Right renal pelvis (tissue), 4 donors: ENCODE results near the gene GSTP1. TPM values are rescaled to one million over a fixed set of nuclear protein-coding genes. Genes with fewer than 3 reads are reported as not detected.

Experiments
- DNase-seq, 4 donors: peaks; one replicate each; pipeline ENCODE4 v3.0.0-alpha.2; 2013; ENCODE audit warnings: low read depth in 4 of 4, low spot score in 3 of 4, missing footprints in 1 of 4
- polyA plus RNA-seq, 4 donors: library from polyadenylated mRNA; unstranded; fragments of 120-200 nt; gene quantifications; one replicate each; pipeline ENCODE4 v1.2.1, GENCODE V29; 2013; ENCODE audit not compliant: insufficient read length in 4 of 4

The GSTP1 gene
- polyA plus RNA-seq, 4 donors: 756 to 1,003 (median 789) TPM

- DNase-seq: no peak
Observed at GRCh38 chr11:67628710-67629385, 45.2 kb downstream of the GSTP1 start.

GRCh38 chr11:67629386-67630227 lies 46.0 kb downstream of the GSTP1 start, which contains the start of gene NUDT8:
NUDT8 (minus strand) TSS chr11:67629937; CDS start chr11:67629911, 26 bp downstream.
- DNase-seq: peak in 2 of 4 donors; percentile 44 to 61

GRCh38 chr11:67630228-67630942 lies 46.8 kb downstream of the GSTP1 start:
- DNase-seq: peak; percentile 89 to 93 (median 92)

GRCh38 chr11:67630943-67631331 lies 47.3 kb downstream of the GSTP1 start:
- DNase-seq: no peak

- no peak for DNase-seq
Observed at GRCh38 chr11:67631411-67631810, 47.8 kb downstream of the GSTP1 start.

GRCh38 chr11:67631853-67632174 lies 48.2 kb downstream of the GSTP1 start:
- no peak for DNase-seq

- no peak for DNase-seq
Observed at GRCh38 chr11:67632175-67632981, 48.8 kb downstream of the GSTP1 start.

GRCh38 chr11:67632982-67633755 lies 49.6 kb downstream of the GSTP1 start:
- DNase-seq: no peak

GRCh38 chr11:67633758-67634365 lies 50.2 kb downstream of the GSTP1 start:
- no peak for DNase-seq

GRCh38 chr11:67634366-67635230 lies 51.0 kb downstream of the GSTP1 start:
- no peak for DNase-seq

GRCh38 chr11:67635231-67635521 lies 51.6 kb downstream of the GSTP1 start:
- DNase-seq: no peak

Other genes starting within 250 kb of the GSTP1 start
- gene POLD4, start 230.3 kb upstream of the GSTP1 start, polyA plus RNA-seq: 10 to 100 TPM; 18.7 to 36.1 (median 23.9) TPM
- gene CLCF1, start 210.2 kb upstream of the GSTP1 start, polyA plus RNA-seq: 1 to 10 TPM; 4.5 to 6.3 (median 5.1) TPM
- 10 to 100 TPM; 20.1 to 27.3 (median 21.6) TPM for gene RAD9A, start 191.8 kb upstream of the GSTP1 start, polyA plus RNA-seq
- gene PPP1CA, start 182.0 kb upstream of the GSTP1 start, polyA plus RNA-seq: 100 to 1,000 TPM; 146 to 188 (median 155) TPM
- 1 to 10 TPM; 3.3 to 7.6 (median 5.1) TPM for gene TBC1D10C, start 179.7 kb upstream of the GSTP1 start, polyA plus RNA-seq
- 1 to 10 TPM; 1.7 to 2.5 (median 2.3) TPM for gene CARNS1, start 168.1 kb upstream of the GSTP1 start, polyA plus RNA-seq
- 10 to 100 TPM; 44.3 to 51.8 (median 45.4) TPM for gene RPS6KB2, start 155.3 kb upstream of the GSTP1 start, polyA plus RNA-seq
- 1 to 10 TPM in 3 of 4 donors, under 1 TPM in 1; 0.96 to 2.7 (median 1.4) TPM for gene PTPRCAP, start 146.1 kb upstream of the GSTP1 start, polyA plus RNA-seq
- 10 to 100 TPM; 61.7 to 88.8 (median 66.6) TPM for gene CORO1B, start 140.3 kb upstream of the GSTP1 start, polyA plus RNA-seq
- gene GPR152, start 131.1 kb upstream of the GSTP1 start, polyA plus RNA-seq: not detected
- under 1 TPM; 0.20 to 0.74 (median 0.41) TPM for gene CABP4, start 128.5 kb upstream of the GSTP1 start, polyA plus RNA-seq
- gene TMEM134, start 114.6 kb upstream of the GSTP1 start, polyA plus RNA-seq: 10 to 100 TPM; 43.8 to 73.6 (median 49.3) TPM
- gene AIP, start 100.8 kb upstream of the GSTP1 start, polyA plus RNA-seq: 10 to 100 TPM; 55.4 to 71.8 (median 59.1) TPM
- gene PITPNM1, start 78.4 kb upstream of the GSTP1 start, polyA plus RNA-seq: 10 to 100 TPM; 25.7 to 43.7 (median 32.1) TPM
- 10 to 100 TPM; 41.6 to 75.9 (median 49.0) TPM for gene CDK2AP2, start 75.7 kb upstream of the GSTP1 start, polyA plus RNA-seq
- gene CABP2, start 60.4 kb upstream of the GSTP1 start, polyA plus RNA-seq: under 1 TPM in 2 of 4 donors, not detected in 2; 0.19 to 0.61 TPM
- gene NDUFV1, start 23.1 kb downstream of the GSTP1 start, polyA plus RNA-seq: 100 to 1,000 TPM; 168 to 207 (median 184) TPM
- 1 to 10 TPM; 5.0 to 8.4 (median 6.8) TPM for gene NUDT8, start 46.1 kb downstream of the GSTP1 start, polyA plus RNA-seq
- under 1 TPM in 2 of 4 donors, not detected in 2; 0.04 to 0.11 TPM for gene TBX10, start 56.0 kb downstream of the GSTP1 start, polyA plus RNA-seq
- 10 to 100 TPM; 21.4 to 39.0 (median 26.7) TPM for gene ACY3, start 66.9 kb downstream of the GSTP1 start, polyA plus RNA-seq
- 1 to 10 TPM; 1.9 to 4.8 (median 3.1) TPM for gene ALDH3B2, start 90.8 kb downstream of the GSTP1 start, polyA plus RNA-seq